Sigmoid colon (tissue), 7 donors: ENCODE measurements around the gene MYCL. TPM values are rescaled to one million over a fixed set of nuclear protein-coding genes. Genes with fewer than 3 reads are reported as not detected.

Experiments used
- DNase-seq: peaks from one replicate; pipeline ENCODE4 v3.0.0-alpha.2; 2019
- H3K27ac ChIP-seq, 4 donors: fragments of 200-600 bp; sonication (generic); one replicate each; pipeline ENCODE4 v1.5.1; 2016 to 2019; ENCODE audit warnings: mild to moderate bottlenecking in 1 of 4
- H3K27me3 ChIP-seq, 3 donors: fragments of 200-600 bp; sonication (generic); one replicate each; pipeline ENCODE4 v1.5.1; 2019; ENCODE audit warnings: mild to moderate bottlenecking in 1 of 3
- H3K36me3 ChIP-seq, 4 donors: fragments of 200-600 bp; sonication (generic); one replicate each; pipeline ENCODE4 v1.5.1; 2016 to 2019
- H3K4me1 ChIP-seq, 4 donors: fragments of 200-600 bp; sonication (generic); one replicate each; pipeline ENCODE4 v1.5.1; 2017 to 2019
- H3K4me3 ChIP-seq, 4 donors: fragments of 200-600 bp; sonication (generic); one replicate each; pipeline ENCODE4 v1.5.1; 2017 to 2019; ENCODE audit warnings: mild to moderate bottlenecking in 2 of 4, moderate library complexity in 1 of 4
- H3K9me3 ChIP-seq, 4 donors: fragments of 200-600 bp in 3 of 4; sonication (generic) in 3 of 4; one replicate each; pipeline versions ENCODE4 v1.5.1 to v1.6.1; 2013 to 2019
- CTCF ChIP-seq, 4 experiments: fragments of 450-650 bp in 3 of 4; fragments of 200-600 bp in 1 of 4; IDR thresholded peaks; one replicate each; pipeline ENCODE4 v1.5.1; 2016 to 2019; ENCODE audit warnings: antibody characterized with exemption in 4 of 4, mild to moderate bottlenecking in 3 of 4, moderate library complexity in 2 of 4
- EP300 ChIP-seq, 4 donors: sonication (generic); formaldehyde crosslinking; IDR thresholded peaks; one replicate each; pipeline ENCODE4 v1.6.1; 2017; ENCODE audit warnings: antibody characterized with exemption in 4 of 4
- POLR2A ChIP-seq, 2 donors: fragments of 450-650 bp; IDR thresholded peaks; one replicate each; pipeline ENCODE4 v1.6.1; 2016; ENCODE audit warnings: antibody characterized with exemption in 2 of 2, mild to moderate bottlenecking in 2 of 2, moderate library complexity in 2 of 2
- POLR2AphosphoS5 ChIP-seq, 4 donors: sonication (generic); formaldehyde crosslinking; IDR thresholded peaks; one replicate each; pipeline ENCODE4 v1.6.1; 2017; ENCODE audit warnings: antibody characterized with exemption in 4 of 4
- WGBS, 2 donors: extraction: QIAGEN DNeasy Blood & Tissue Kit; methylation state at CpG; one replicate each; pipeline ENCODE4 v1.1.7; 2013; 5-methylcytosine and 5-hydroxymethylcytosine counted together
- intact Hi-C: fragments of 100-400 bp; cut with DNase I; formaldehyde crosslinking; loops from one replicate; pipeline ENCODE4 v1.15.1; 2023
- polyA plus RNA-seq, 3 donors: library from polyadenylated mRNA; stranded (reverse); fragments of 200-250 nt; gene quantifications; one replicate each; pipeline ENCODE4 v1.2.3, GENCODE V29; 2013
- total RNA-seq, 4 donors: library from RNA; depleted of rRNA; stranded (reverse); fragments of >200 nt; gene quantifications; one replicate each; pipeline ENCODE4 v1.1.0, GENCODE V29; 2016
- donor health status: healthy with polysubstance abuse.
- donor health status: Bipolar disorder and iron deficiency.
- donor health status: healthy.

MYCL gene
- total and polyA plus RNA-seq, 7 donors = 0.14 to 8.2 (median 1.7) TPM

- peaks cover 0 to 12% (median 7%) of the 10 kb centered on the region in 4 donors for H3K4me1 ChIP-seq
- WGBS, 2 donors = 95 to 96% methylated on average over 1 of the region's 1 CpG
- TF ChIP-seq POLR2A (IDR thresholded peaks at IDR 0.05) (no peak), CTCF (IDR thresholded peaks at IDR 0.05) (no peak), POLR2AphosphoS5 (IDR thresholded peaks at IDR 0.05) (no peak), EP300 (IDR thresholded peaks at IDR 0.05) (no peak)
Observed at GRCh38 chr1:39890880-39891279, 10.8 kb downstream of the MYCL start.

GRCh38 chr1:39890273-39890672, 11.4 kb downstream of the MYCL start:
- Histone ChIP-seq H3K9me3 (no peaks in the 10 kb centered on the region), H3K4me1 (peaks cover 0 to 12% (median 7%) of the 10 kb centered on the region in 4 donors), H3K36me3 (no peaks in the 10 kb centered on the region), H3K27me3 (no peaks in the 10 kb centered on the region), H3K4me3 (no peak overlapping the region), H3K27ac (no peak overlapping the region)
- intact Hi-C loops = no loop called here
- TF ChIP-seq POLR2AphosphoS5 (IDR thresholded peaks at IDR 0.05) (no peak), EP300 (IDR thresholded peaks at IDR 0.05) (no peak), POLR2A (IDR thresholded peaks at IDR 0.05) (no peak), CTCF (IDR thresholded peaks at IDR 0.05) (no peak)
- no peak for DNase-seq

More at GRCh38 chr1:39890880-39891279, 10.8 kb downstream of the MYCL start:
- no peaks in the 10 kb centered on the region for H3K27me3 ChIP-seq
- intact Hi-C loops = no loop called here
- no peak overlapping the region for H3K27ac ChIP-seq
- DNase-seq = no peak
- no peaks in the 10 kb centered on the region for H3K36me3 ChIP-seq
- H3K4me3 ChIP-seq = no peak overlapping the region
- no peaks in the 10 kb centered on the region for H3K9me3 ChIP-seq

GRCh38 chr1:39886757-39887231, 14.9 kb downstream of the MYCL start:
- no peaks in the 10 kb centered on the region for H3K27me3 ChIP-seq
- no peak overlapping the region for H3K4me3 ChIP-seq
- H3K36me3 ChIP-seq = no peaks in the 10 kb centered on the region
- no peak for TF ChIP-seq POLR2A (IDR thresholded peaks at IDR 0.05)
- TF ChIP-seq POLR2AphosphoS5 (IDR thresholded peaks at IDR 0.05) = no peak
- no peak for TF ChIP-seq EP300 (IDR thresholded peaks at IDR 0.05)
- no peak for TF ChIP-seq CTCF (IDR thresholded peaks at IDR 0.05)
- 65 to 88% methylated on average over 2 of the region's 2 CpGs for WGBS, 2 donors
- intact Hi-C loops = no loop called here
- no peak overlapping the region for H3K27ac ChIP-seq
- no peak for DNase-seq
- peaks cover 0 to 17% (median 11%) of the 10 kb centered on the region in 4 donors for H3K4me1 ChIP-seq
- no peaks in the 10 kb centered on the region for H3K9me3 ChIP-seq

- Histone ChIP-seq H3K36me3 (no peaks in the 10 kb centered on the region), H3K27ac (no peak overlapping the region), H3K27me3 (no peaks in the 10 kb centered on the region), H3K4me3 (no peak overlapping the region), H3K4me1 (peaks cover 0 to 27% (median 20%) of the 10 kb centered on the region in 4 donors), H3K9me3 (no peaks in the 10 kb centered on the region)
- no peak for TF ChIP-seq POLR2AphosphoS5 (IDR thresholded peaks at IDR 0.05)
- TF ChIP-seq EP300 (IDR thresholded peaks at IDR 0.05) = no peak
- no peak for TF ChIP-seq CTCF (IDR thresholded peaks at IDR 0.05)
- no peak for TF ChIP-seq POLR2A (IDR thresholded peaks at IDR 0.05)
- intact Hi-C loops = no loop called here
- WGBS, 2 donors = 85 to 90% methylated on average over 5 of the region's 5 CpGs
- DNase-seq = no peak
Observed at GRCh38 chr1:39885516-39885915, 16.2 kb downstream of the MYCL start.

- Histone ChIP-seq H3K4me3 (peak overlapping the region; percentile 89 to 99 (median 92)), H3K27ac (no peak overlapping the region), H3K27me3 (no peaks in the 10 kb centered on the region), H3K36me3 (no peaks in the 10 kb centered on the region), H3K4me1 (peaks cover 0 to 50% (median 36%) of the 10 kb centered on the region in 4 donors), H3K9me3 (no peaks in the 10 kb centered on the region)
- intact Hi-C loops = no loop called here
- WGBS, 2 donors = 43 to 74% methylated on average over 2 of the region's 2 CpGs
- TF ChIP-seq EP300 (IDR thresholded peaks at IDR 0.05) (no peak), POLR2A (IDR thresholded peaks at IDR 0.05) (no peak), CTCF (IDR thresholded peaks at IDR 0.05) (no peak), POLR2AphosphoS5 (IDR thresholded peaks at IDR 0.05) (no peak)
- DNase-seq = no peak
Observed at GRCh38 chr1:39882152-39882551, 19.6 kb downstream of the MYCL start.
